Activated CD4-positive, alpha-beta T cell treated with anti-CD3 and anti-CD28 coated beads, Interleukin-2, amount 10 ng/mL, durations not matched to agents 7 days and 5 days (primary cell): ENCODE measurements around the gene UTP3. TPM values are rescaled to one million over a fixed set of nuclear protein-coding genes. Genes with fewer than 3 reads are reported as not detected.

Source experiments
- CTCF ChIA-PET: fragments of 350-600 bp; sonication (Branson Sonifier 250); formaldehyde crosslinking; loops from one replicate; lab custom pipeline; 2021; ENCODE audit warnings: antibody characterized with exemption; lab: Charles Lee
- POLR2A ChIA-PET: fragments of 350-600 bp; sonication (Branson Sonifier 250); formaldehyde crosslinking; loops from one replicate; lab custom pipeline; 2021; ENCODE audit warnings: antibody characterized with exemption; lab: Charles Lee
- DNase-seq: peaks from one replicate; pipeline ENCODE4 v3.0.0-alpha.2; 2020
- H3K27ac Mint-ChIP-seq: one replicate; pipeline ENCODE4 v1.8.0; 2021; ENCODE audit warnings: mild to moderate bottlenecking, moderate library complexity, mixed read lengths
- H3K27me3 Mint-ChIP-seq: one replicate; pipeline ENCODE4 v1.8.0; 2021; ENCODE audit warnings: mixed read lengths
- H3K36me3 Mint-ChIP-seq: one replicate; pipeline ENCODE4 v1.8.0; 2021; ENCODE audit warnings: low read depth, mixed read lengths
- H3K4me1 Mint-ChIP-seq: one replicate; pipeline ENCODE4 v1.8.0; 2021; ENCODE audit warnings: mixed read lengths
- H3K4me3 Mint-ChIP-seq: one replicate; pipeline ENCODE4 v1.8.0; 2021; ENCODE audit warnings: mild to moderate bottlenecking, moderate library complexity, mixed read lengths
- H3K9me3 Mint-ChIP-seq: one replicate; pipeline ENCODE4 v1.8.0; 2021; ENCODE audit warnings: mixed read lengths
- total RNA-seq, 2 experiments: library from RNA; stranded (reverse); gene quantifications; one replicate each; pipeline ENCODE4 v1.2.3, GENCODE V29; 2021

The UTP3 gene
- total RNA-seq, 2 experiments from 2014 or later, result 38.1 to 40.2 TPM

DNA sequence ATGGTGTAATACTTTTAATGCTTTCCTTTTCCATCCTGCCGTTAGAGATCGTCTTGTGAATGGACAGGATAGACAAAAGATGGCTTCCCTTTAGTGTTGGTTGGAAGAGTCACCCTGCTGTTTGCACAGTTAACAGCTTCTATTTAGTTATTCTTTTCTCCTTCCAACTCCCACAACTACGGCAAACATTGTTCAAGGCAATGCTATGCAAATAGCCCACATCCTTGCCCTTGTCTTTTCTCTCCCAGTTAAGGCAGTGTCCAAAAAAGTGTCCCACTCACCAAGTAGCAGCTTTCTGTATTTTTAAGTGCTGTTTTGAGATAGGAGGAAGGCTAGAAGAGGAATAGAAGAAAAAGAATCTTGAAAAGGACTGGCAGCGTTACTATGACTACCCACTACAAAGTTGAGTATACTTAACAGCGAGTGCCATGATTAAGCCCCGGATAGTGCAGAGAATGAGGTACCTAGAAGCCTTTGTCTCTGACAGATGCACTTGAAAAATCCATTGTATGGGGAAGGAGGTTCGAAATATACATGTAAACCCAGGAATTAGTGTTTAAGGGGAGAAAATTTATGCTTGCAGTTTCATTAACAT is 21.4 kb downstream of the UTP3 start:
- CTCF ChIA-PET, result interaction anchor here (1.2 kb wide), 1 partner anchor 74 kb away, joined by 3 read pairs; no protein-coding TSS in a partner anchor
- peaks cover 49% of the 10 kb centered on the region for H3K4me1 Mint-ChIP-seq

GRCh38 chr4:70711599-70711998 is 23.3 kb downstream of the UTP3 start:
- Mint-ChIP-seq H3K9me3 (no peaks in the 10 kb centered on the region), H3K27ac (peak overlapping the region; percentile 0), H3K36me3 (no peaks in the 10 kb centered on the region), H3K4me1 (peaks cover 42% of the 10 kb centered on the region), H3K4me3 (no peak overlapping the region), H3K27me3 (no peaks in the 10 kb centered on the region)
- no peak for DNase-seq
- ChIA-PET CTCF (no interaction called here), POLR2A (no interaction called here)

More for the DNA sequence above, 21.4 kb downstream of the UTP3 start:
- no peak for DNase-seq
- no peak overlapping the region for H3K4me3 Mint-ChIP-seq
- POLR2A ChIA-PET, result interaction anchor here (0.7 kb wide), 1 partner anchor 17 kb away, joined by 3 read pairs; no protein-coding TSS in a partner anchor
- no peaks in the 10 kb centered on the region for H3K27me3 Mint-ChIP-seq
- H3K36me3 Mint-ChIP-seq, result no peaks in the 10 kb centered on the region
- H3K9me3 Mint-ChIP-seq, result no peaks in the 10 kb centered on the region
- no peak overlapping the region for H3K27ac Mint-ChIP-seq

DNA sequence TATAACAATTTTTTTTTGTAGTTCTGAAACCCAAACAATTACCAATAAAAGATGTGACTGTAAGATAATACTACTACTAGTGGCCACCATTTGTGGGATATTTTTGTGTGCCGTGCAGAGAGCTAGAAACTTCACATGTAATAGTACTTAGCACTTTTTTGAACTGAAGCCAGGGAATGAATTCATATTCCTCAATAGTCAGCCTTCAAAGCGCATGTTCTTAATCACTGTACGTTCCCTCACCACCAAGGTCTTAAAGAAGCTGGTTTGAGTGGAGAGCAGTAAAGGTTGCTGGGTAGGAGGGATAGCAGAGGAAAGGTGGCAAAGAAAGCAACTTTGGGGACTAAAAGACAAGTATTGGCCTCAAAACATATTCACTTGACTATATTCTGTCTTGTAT is 23.8 kb downstream of the UTP3 start:
- H3K36me3 Mint-ChIP-seq, result no peaks in the 10 kb centered on the region
- ChIA-PET POLR2A (no interaction called here), CTCF (interaction anchor here (1.3 kb wide), 1 partner anchor 8 kb away, joined by 4 read pairs; no protein-coding TSS in a partner anchor)
- peaks cover 36% of the 10 kb centered on the region for H3K4me1 Mint-ChIP-seq
- no peak overlapping the region for H3K27ac Mint-ChIP-seq
- no peaks in the 10 kb centered on the region for H3K27me3 Mint-ChIP-seq
- no peaks in the 10 kb centered on the region for H3K9me3 Mint-ChIP-seq
- H3K4me3 Mint-ChIP-seq, result no peak overlapping the region
- no peak for DNase-seq

DNA sequence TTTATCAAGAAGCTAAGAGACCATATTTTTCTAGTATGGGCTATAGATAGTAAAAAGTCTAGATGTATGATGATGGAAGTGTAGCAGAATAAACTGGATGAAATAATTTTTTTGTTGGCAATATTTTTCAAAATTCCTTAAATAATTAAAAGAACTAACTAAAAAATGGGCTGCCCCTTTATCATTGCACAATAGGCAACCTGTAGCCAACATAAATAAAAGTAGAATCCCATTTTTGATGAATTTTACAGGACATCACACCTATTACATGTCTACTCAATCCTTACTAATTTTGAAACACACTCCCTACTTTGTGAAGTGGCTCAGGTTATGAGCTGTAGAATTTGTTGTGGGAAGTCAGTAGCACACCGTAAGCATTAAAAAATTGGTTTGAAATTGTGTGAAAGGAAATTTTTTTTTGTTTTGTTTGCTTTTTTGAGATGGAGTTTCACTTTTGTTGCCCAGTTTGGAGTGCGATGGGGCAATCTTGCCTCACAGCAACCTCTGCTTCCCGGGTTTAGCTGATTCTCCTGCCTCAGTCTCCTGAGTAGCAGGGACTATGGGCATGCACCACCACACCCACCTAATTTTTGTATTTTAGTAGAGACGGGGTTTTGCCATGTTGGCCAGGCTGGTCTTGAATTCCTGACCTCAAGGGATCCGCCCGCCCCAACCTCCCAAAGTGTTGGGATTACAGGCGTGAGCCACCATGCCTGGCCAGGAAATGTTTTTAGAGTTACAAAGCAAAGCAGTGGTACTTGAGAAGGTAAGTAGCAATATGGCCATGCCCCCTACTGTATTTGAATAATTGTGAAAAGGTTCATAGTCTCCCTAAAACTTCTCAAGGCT is 24.5 kb downstream of the UTP3 start:
- CTCF ChIA-PET, result interaction anchor here (1.3 kb wide), 1 partner anchor 9 kb away, joined by 4 read pairs; no protein-coding TSS in a partner anchor
- Mint-ChIP-seq H3K27me3 (no peaks in the 10 kb centered on the region), H3K4me3 (no peak overlapping the region), H3K27ac (no peak overlapping the region), H3K4me1 (peaks cover 38% of the 10 kb centered on the region), H3K9me3 (no peaks in the 10 kb centered on the region), H3K36me3 (no peaks in the 10 kb centered on the region)
- POLR2A ChIA-PET, result no interaction called here
- no peak for DNase-seq

DNA sequence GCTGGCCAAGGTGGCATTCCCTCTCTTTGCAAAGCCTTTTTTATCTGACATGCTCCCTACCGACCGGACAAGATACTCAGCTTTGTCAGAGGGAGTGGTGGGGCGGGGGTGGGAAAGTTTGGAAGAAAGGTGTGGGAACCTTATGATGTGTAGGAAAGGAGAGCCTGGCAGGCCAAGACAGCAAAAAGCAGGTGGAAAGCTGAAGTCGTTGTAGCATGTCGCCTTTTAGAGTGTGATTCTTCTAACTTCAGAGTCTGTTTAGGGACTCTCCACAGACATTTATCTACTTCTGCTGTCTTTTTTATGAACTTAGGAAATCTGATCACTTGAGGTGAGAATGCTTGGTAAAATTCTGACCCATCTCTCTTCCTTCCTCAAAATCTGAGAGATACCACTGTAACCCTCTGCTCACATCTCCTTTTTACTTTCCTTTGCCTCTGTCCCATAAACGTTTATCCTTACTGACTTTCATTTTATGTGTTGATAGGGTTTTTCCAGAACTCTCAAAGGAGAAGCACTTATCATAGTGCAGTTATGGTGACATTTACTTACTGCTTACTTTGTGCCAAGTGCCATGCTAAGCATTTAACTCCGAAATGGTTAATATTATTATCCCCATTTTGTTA is 25.2 kb downstream of the UTP3 start:
- no peaks in the 10 kb centered on the region for H3K36me3 Mint-ChIP-seq
- no peaks in the 10 kb centered on the region for H3K9me3 Mint-ChIP-seq
- no peak overlapping the region for H3K4me3 Mint-ChIP-seq
- H3K27me3 Mint-ChIP-seq, result no peaks in the 10 kb centered on the region
- ChIA-PET CTCF (interaction anchor here (1.3 kb wide), 1 partner anchor 10 kb away, joined by 4 read pairs; no protein-coding TSS in a partner anchor), POLR2A (no interaction called here)
- no peak overlapping the region for H3K27ac Mint-ChIP-seq
- peaks cover 38% of the 10 kb centered on the region for H3K4me1 Mint-ChIP-seq
- DNase-seq, result no peak

GRCh38 chr4:70714079-70714887 is 26.0 kb downstream of the UTP3 start:
- Mint-ChIP-seq H3K9me3 (no peaks in the 10 kb centered on the region), H3K27ac (no peak overlapping the region), H3K4me3 (no peak overlapping the region), H3K36me3 (no peaks in the 10 kb centered on the region), H3K27me3 (no peaks in the 10 kb centered on the region), H3K4me1 (peaks cover 37% of the 10 kb centered on the region)
- POLR2A ChIA-PET, result no interaction called here
- DNase-seq, result no peak
- CTCF ChIA-PET, result no interaction called here

GRCh38 chr4:70715097-70715496 is 26.8 kb downstream of the UTP3 start:
- Mint-ChIP-seq H3K27me3 (no peaks in the 10 kb centered on the region), H3K27ac (no peak overlapping the region), H3K36me3 (no peaks in the 10 kb centered on the region), H3K4me3 (no peak overlapping the region), H3K9me3 (no peaks in the 10 kb centered on the region), H3K4me1 (peaks cover 35% of the 10 kb centered on the region)
- ChIA-PET CTCF (interaction anchor here (1.0 to 1.4 kb wide), 2 partner anchors 11 to 21 kb away, joined by 3 to 5 read pairs; no protein-coding TSS in a partner anchor), POLR2A (no interaction called here)
- no peak for DNase-seq

GRCh38 chr4:70718811-70719604 is 30.7 kb downstream of the UTP3 start:
- no peak for DNase-seq
- peaks cover 2% of the 10 kb centered on the region for H3K36me3 Mint-ChIP-seq
- no peak overlapping the region for H3K27ac Mint-ChIP-seq
- ChIA-PET POLR2A (no interaction called here), CTCF (interaction anchor here (1.2 kb wide), 1 partner anchor 13 kb away, joined by 7 read pairs; no protein-coding TSS in a partner anchor)
- no peaks in the 10 kb centered on the region for H3K9me3 Mint-ChIP-seq
- peaks cover 33% of the 10 kb centered on the region for H3K4me1 Mint-ChIP-seq
- H3K27me3 Mint-ChIP-seq, result no peaks in the 10 kb centered on the region
- no peak overlapping the region for H3K4me3 Mint-ChIP-seq

- CTCF ChIA-PET, result interaction anchor here (0.6 to 1.2 kb wide), 3 partner anchors 18 to 179 kb away, joined by 3 read pairs; no protein-coding TSS in a partner anchor
- peaks cover 2% of the 10 kb centered on the region for H3K36me3 Mint-ChIP-seq
- H3K4me3 Mint-ChIP-seq, result no peak within 1 kb of the TSS
- POLR2A ChIA-PET, result interaction anchor here (1.1 kb wide), 1 partner anchor 13 kb away, joined by 3 read pairs; no protein-coding TSS in a partner anchor
- H3K4me1 Mint-ChIP-seq, result peaks cover 23% of the 10 kb centered on the region
- no peaks in the 10 kb centered on the region for H3K27me3 Mint-ChIP-seq
- no peak for DNase-seq
- peak within 1 kb of the TSS; percentile 79 for H3K27ac Mint-ChIP-seq
- no peaks in the 10 kb centered on the region for H3K9me3 Mint-ChIP-seq
Observed at GRCh38 chr4:70721747-70722146, 33.4 kb downstream of the UTP3 start, which contains the start of gene RUFY3. Gene RUFY3, plus strand, starts transcription at chr4:70721964. Its CDS starts 610 bp downstream, at chr4:70722574.

- CTCF ChIA-PET, result interaction anchor here (0.6 to 1.2 kb wide), 4 partner anchors 18 to 179 kb away, joined by 3 read pairs; no protein-coding TSS in a partner anchor
- peaks cover 2% of the 10 kb centered on the region for H3K36me3 Mint-ChIP-seq
- peaks cover 22% of the 10 kb centered on the region for H3K4me1 Mint-ChIP-seq
- peak overlapping the region; percentile 79 for H3K27ac Mint-ChIP-seq
- POLR2A ChIA-PET, result interaction anchor here (1.1 kb wide), 1 partner anchor 12 kb away, joined by 3 read pairs; no protein-coding TSS in a partner anchor
- no peak overlapping the region for H3K4me3 Mint-ChIP-seq
- H3K27me3 Mint-ChIP-seq, result no peaks in the 10 kb centered on the region
- peak; percentile 38 for DNase-seq
- no peaks in the 10 kb centered on the region for H3K9me3 Mint-ChIP-seq
Observed at GRCh38 chr4:70722199-70722791, 34.0 kb downstream of the UTP3 start.

DNA sequence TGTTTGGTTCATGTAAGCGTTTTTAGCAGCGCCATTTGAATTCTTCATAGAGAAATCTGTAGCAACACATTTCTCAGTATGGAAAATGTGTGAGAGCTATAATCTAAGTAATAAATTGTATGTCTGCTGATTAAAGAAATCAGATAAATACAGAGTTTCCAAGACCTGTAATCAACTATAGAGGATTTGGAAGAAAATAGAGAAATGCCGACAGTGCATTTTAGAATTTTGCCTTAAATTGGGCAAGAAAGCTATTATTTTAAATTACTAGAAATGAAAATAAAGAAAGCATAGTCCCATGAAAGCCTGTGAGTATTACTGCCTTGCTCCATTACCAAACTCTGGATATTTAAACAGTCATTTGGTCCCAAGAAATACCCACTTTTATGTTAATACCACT is 36.1 kb downstream of the UTP3 start:
- no peak overlapping the region for H3K27ac Mint-ChIP-seq
- CTCF ChIA-PET, result interaction anchor here (1.4 to 1.5 kb wide), 2 partner anchors 11 to 21 kb away, joined by 4 to 8 read pairs; no protein-coding TSS in a partner anchor
- POLR2A ChIA-PET, result no interaction called here
- H3K27me3 Mint-ChIP-seq, result no peaks in the 10 kb centered on the region
- peaks cover 20% of the 10 kb centered on the region for H3K4me1 Mint-ChIP-seq
- H3K36me3 Mint-ChIP-seq, result peaks cover 2% of the 10 kb centered on the region
- DNase-seq, result no peak
- no peak overlapping the region for H3K4me3 Mint-ChIP-seq
- no peaks in the 10 kb centered on the region for H3K9me3 Mint-ChIP-seq
